ENCODE results near the gene DAP. TPM values are rescaled to one million over a fixed set of nuclear protein-coding genes. Genes with fewer than 3 reads are reported as not detected.

Gene DAP
- total RNA-seq, 4 donors from 2014 or later, result 2.4 to 11.7 (median 3.6) TPM

DNA sequence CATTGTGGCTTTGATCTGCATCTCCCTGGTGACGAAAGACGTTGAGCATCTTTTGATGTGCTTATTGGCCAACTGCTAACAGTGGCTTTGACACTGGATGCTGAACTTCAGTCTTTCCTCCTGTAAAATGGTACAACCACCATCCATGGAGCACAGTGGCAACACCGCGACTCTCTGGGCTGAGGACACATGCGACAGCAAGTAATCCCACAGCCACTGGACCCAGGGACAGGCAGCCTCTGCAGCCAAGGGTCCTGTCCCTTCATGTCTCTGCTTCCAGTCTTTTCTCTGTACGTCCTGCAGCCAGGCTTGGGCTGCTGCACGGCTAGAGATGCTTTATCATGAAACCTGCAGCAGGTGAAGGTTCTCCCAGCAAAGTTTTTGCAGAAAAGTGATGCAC, 83.5 kb downstream of the DAP start:
- in situ Hi-C loops (cut with MboI; ENCODE audit: low sequenced_read_pairs in 4 of 4), result no loop called here
- intact Hi-C loops (cut with DNase I; ENCODE audit: low total_unique reads), result no loop called here
- H3K9me3 ChIP-seq, result no peaks in the 10 kb centered on the region
- no peaks in the 10 kb centered on the region for H3K36me3 ChIP-seq
- H3K27ac ChIP-seq, result no peak overlapping the region
- H3K4me1 ChIP-seq, result no peaks in the 10 kb centered on the region
- no peak overlapping the region for H3K4me3 ChIP-seq
- ATAC-seq (no peak), DNase-seq (no peak)
- TF ChIP-seq, protein P1, sequence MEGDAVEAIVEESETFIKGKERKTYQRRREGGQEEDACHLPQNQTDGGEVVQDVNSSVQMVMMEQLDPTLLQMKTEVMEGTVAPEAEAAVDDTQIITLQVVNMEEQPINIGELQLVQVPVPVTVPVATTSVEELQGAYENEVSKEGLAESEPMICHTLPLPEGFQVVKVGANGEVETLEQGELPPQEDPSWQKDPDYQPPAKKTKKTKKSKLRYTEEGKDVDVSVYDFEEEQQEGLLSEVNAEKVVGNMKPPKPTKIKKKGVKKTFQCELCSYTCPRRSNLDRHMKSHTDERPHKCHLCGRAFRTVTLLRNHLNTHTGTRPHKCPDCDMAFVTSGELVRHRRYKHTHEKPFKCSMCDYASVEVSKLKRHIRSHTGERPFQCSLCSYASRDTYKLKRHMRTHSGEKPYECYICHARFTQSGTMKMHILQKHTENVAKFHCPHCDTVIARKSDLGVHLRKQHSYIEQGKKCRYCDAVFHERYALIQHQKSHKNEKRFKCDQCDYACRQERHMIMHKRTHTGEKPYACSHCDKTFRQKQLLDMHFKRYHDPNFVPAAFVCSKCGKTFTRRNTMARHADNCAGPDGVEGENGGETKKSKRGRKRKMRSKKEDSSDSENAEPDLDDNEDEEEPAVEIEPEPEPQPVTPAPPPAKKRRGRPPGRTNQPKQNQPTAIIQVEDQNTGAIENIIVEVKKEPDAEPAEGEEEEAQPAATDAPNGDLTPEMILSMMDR (IDR thresholded peaks at IDR 0.05 in 4 of 5, conservative IDR thresholded peaks at IDR 0.05 in 1 of 5), result no peak
- no peak for TF ChIP-seq POLR2A (IDR thresholded peaks at IDR 0.05)
- H3K27me3 ChIP-seq, result no peaks in the 10 kb centered on the region

DNA sequence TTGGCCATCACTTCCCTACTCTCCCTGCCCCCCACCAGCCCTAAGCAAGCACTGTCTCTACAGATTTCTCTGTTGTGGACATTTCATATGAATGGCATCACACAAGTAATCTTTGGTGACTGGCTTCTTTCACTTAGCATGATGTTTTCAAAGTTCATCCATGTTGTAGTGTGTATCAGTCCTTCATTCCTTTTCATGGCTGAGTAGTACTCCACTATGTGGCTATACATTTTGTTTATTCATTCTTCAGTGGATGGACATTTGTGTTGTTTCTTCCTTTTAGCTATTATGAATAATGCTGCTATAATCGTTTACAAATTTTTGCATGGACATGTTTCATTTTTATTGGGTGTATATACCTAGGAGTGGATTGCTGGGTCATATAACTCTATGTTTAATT, 84.1 kb downstream of the DAP start:
- in situ Hi-C loops (cut with MboI; ENCODE audit: low sequenced_read_pairs in 4 of 4), result no loop called here
- H3K27ac ChIP-seq, result no peak overlapping the region
- no peak overlapping the region for H3K4me3 ChIP-seq
- H3K9me3 ChIP-seq, result no peaks in the 10 kb centered on the region
- TF ChIP-seq, protein P1 (IDR thresholded peaks at IDR 0.05 in 4 of 5, conservative IDR thresholded peaks at IDR 0.05 in 1 of 5), result no peak
- TF ChIP-seq POLR2A (IDR thresholded peaks at IDR 0.05), result no peak
- ATAC-seq (no peak), DNase-seq (no peak)
- no peaks in the 10 kb centered on the region for H3K27me3 ChIP-seq
- intact Hi-C loops (cut with DNase I; ENCODE audit: low total_unique reads), result no loop called here
- no peaks in the 10 kb centered on the region for H3K4me1 ChIP-seq
- H3K36me3 ChIP-seq, result no peaks in the 10 kb centered on the region

DNA sequence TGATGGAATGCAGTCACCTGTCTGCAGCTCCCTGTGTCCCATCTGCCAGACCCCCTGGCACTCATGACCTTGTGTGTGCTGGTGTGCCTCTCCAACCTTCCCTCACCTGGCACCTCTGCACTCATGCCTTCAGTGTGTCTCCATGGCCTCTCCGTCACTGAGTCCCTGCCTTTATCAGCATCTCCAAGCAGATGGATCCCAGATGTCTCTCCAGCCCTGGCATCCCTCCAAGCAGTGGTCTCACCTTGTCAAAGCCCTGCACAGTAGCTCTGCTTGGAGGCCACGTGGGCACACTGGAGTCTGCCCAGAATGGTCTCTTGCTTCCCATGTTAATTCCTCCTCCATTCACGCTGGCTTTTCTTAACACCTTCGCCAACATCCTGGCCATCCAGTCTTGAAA, 84.8 kb downstream of the DAP start:
- intact Hi-C loops (cut with DNase I; ENCODE audit: low total_unique reads) (no loop called here), in situ Hi-C loops (cut with MboI; ENCODE audit: low sequenced_read_pairs in 4 of 4) (no loop called here)
- Histone ChIP-seq H3K4me3 (no peak overlapping the region), H3K4me1 (no peaks in the 10 kb centered on the region), H3K9me3 (no peaks in the 10 kb centered on the region), H3K36me3 (no peaks in the 10 kb centered on the region), H3K27ac (no peak overlapping the region), H3K27me3 (no peaks in the 10 kb centered on the region)
- ATAC-seq (no peak), DNase-seq (no peak)
- TF ChIP-seq POLR2A (IDR thresholded peaks at IDR 0.05), result no peak
- TF ChIP-seq, protein P1 (IDR thresholded peaks at IDR 0.05 in 4 of 5, conservative IDR thresholded peaks at IDR 0.05 in 1 of 5), result no peak

DNA sequence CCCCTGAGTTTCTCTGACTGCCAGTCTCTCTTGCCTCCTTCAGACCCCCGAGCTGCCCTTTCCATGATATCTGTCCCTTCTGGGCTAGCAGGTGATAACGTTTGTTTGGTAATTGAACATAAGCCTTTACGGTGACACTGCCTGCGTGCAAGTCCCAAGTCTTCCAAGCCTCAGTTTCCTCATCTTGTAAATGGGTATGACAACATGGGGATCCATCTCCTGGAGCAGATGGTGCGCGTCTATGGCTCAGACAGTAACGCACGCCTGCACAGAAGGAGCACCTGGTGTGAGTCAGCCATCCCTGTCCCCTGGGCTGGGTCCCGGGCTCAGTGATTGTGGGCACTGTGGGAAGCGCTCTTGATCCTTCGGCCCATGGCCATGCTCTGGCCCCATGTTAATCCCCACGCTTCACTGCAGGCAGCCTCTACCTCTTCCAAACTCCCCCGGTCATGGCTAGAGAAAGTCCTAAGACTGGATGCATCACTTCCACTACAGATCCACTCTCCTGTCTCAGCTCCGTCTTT, 85.8 kb downstream of the DAP start:
- in situ Hi-C loops (cut with MboI; ENCODE audit: low sequenced_read_pairs in 4 of 4), result no loop called here

DNA sequence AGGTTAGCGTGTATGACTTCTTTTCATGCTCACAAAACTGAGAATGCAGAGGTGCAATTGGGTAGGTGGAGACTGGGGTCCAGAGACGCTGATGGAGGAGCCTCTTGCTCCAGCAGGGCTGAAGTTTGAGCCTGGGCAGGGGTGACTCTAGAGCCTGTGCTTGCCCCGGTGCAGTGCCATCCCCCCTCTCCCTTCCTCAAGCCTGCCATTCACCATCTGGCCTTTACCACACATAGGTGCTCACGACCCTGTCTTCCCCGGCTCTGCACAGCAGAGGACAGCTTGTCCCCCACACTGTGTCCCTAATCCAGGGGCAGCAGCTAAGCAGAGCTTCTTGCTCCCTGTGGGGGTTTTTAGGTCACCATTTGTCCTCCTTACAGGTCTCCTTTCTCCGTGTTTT, 86.5 kb downstream of the DAP start:
- DNase-seq, result no peak
- no peak for TF ChIP-seq POLR2A (IDR thresholded peaks at IDR 0.05)
- TF ChIP-seq, protein P1 (IDR thresholded peaks at IDR 0.05 in 4 of 5, conservative IDR thresholded peaks at IDR 0.05 in 1 of 5), result no peak
- Histone ChIP-seq H3K27me3 (no peaks in the 10 kb centered on the region), H3K4me3 (no peak overlapping the region), H3K36me3 (no peaks in the 10 kb centered on the region), H3K9me3 (no peaks in the 10 kb centered on the region), H3K27ac (no peak overlapping the region), H3K4me1 (no peaks in the 10 kb centered on the region)
- in situ Hi-C loops (cut with MboI; ENCODE audit: low sequenced_read_pairs in 4 of 4), result no loop called here
- intact Hi-C loops (cut with DNase I; ENCODE audit: low total_unique reads), result no loop called here
- ATAC-seq, result no peak

More for the DNA sequence above, 85.8 kb downstream of the DAP start:
- ATAC-seq, result no peak
- H3K4me3 ChIP-seq, result no peak overlapping the region
- H3K27ac ChIP-seq, result no peak overlapping the region
- H3K27me3 ChIP-seq, result no peaks in the 10 kb centered on the region
- no peaks in the 10 kb centered on the region for H3K9me3 ChIP-seq
- H3K36me3 ChIP-seq, result no peaks in the 10 kb centered on the region
- no peak for DNase-seq
- TF ChIP-seq POLR2A (IDR thresholded peaks at IDR 0.05), result no peak
- H3K4me1 ChIP-seq, result no peaks in the 10 kb centered on the region
- intact Hi-C loops (cut with DNase I; ENCODE audit: low total_unique reads), result no loop called here
